IMR-90 (cell line): Measurements from ENCODE around the gene SOX3. TPM values are rescaled to one million over a fixed set of nuclear protein-coding genes. Genes with fewer than 3 reads are reported as not detected.

Experiments used
- ATAC-seq: fragments of 200-7000 bp; cut with Tn5 transposase; 2 replicates; pipeline ENCODE4 v1.9.1; 2020; ENCODE audit warnings: low read depth, mild to moderate bottlenecking, moderate library complexity
- BruUV-seq: library from RNA; stranded (reverse); fragments of 400-500 nt; replicated peaks from 2 replicates; lab custom pipeline; 2021; lab: Mats Ljungman, UMichigan
- CTCF ChIA-PET: fragments of 300-600 bp; formaldehyde crosslinking; extraction: SDS; loops from one replicate; lab custom pipeline; 2021; ENCODE audit warnings: antibody characterized with exemption; lab: Yijun Ruan, JAX
- POLR2A ChIA-PET: fragments of 300-600 bp; sonication (Branson Sonifier 250); formaldehyde crosslinking; loops from one replicate; lab custom pipeline; 2022; ENCODE audit warnings: antibody characterized with exemption; ENCODE audit not compliant: unreplicated experiment; lab: Charles Lee
- DNase-seq: peaks from one replicate; pipeline ENCODE4 v3.0.0; 2013
- H2AFZ ChIP-seq: replicated peaks from 2 replicates; pipeline ENCODE3; 2013; ENCODE audit warnings: low read length, mild to moderate bottlenecking; ENCODE audit not compliant: poor library complexity
- H2AK5ac ChIP-seq: 2 replicates; pipeline ENCODE4 v1.6.1; 2013; ENCODE audit warnings: low read depth, low read length, inconsistent platforms
- H2AK9ac ChIP-seq: replicated peaks from 2 replicates; pipeline ENCODE3; 2013; ENCODE audit warnings: mild to moderate bottlenecking, low read depth, low read length, moderate library complexity; ENCODE audit not compliant: poor library complexity
- H2BK120ac ChIP-seq: 2 replicates; pipeline ENCODE4 v1.6.1; 2013; ENCODE audit warnings: low read depth, low read length, inconsistent platforms
- H2BK15ac ChIP-seq: 3 replicates; pipeline ENCODE4 v1.6.1; 2013; ENCODE audit warnings: low read depth, low read length, inconsistent platforms
- H2BK20ac ChIP-seq: 2 replicates; pipeline ENCODE4 v1.6.1; 2013; ENCODE audit warnings: low read depth, mild to moderate bottlenecking, inconsistent platforms, low read length, moderate library complexity
- H2BK5ac ChIP-seq: 2 replicates; pipeline ENCODE4 v1.6.1; 2013; ENCODE audit warnings: mild to moderate bottlenecking, low read depth, low read length, inconsistent platforms; ENCODE audit not compliant: poor library complexity, severe bottlenecking
- H3K14ac ChIP-seq: replicated peaks from 2 replicates; pipeline ENCODE4 v1.6.1; 2013; ENCODE audit warnings: low read depth, low read length, inconsistent platforms
- H3K18ac ChIP-seq: 2 replicates; pipeline ENCODE4 v1.6.1; 2013; ENCODE audit warnings: low read depth, low read length, control low read depth
- H3K23ac ChIP-seq: 2 replicates; pipeline ENCODE4 v1.6.1; 2013; ENCODE audit warnings: low read depth, low read length, inconsistent platforms
- H3K27ac ChIP-seq: 2 replicates; pipeline ENCODE4 v1.5.1; 2013; ENCODE audit warnings: mild to moderate bottlenecking, control low read depth, low read length; ENCODE audit not compliant: insufficient read depth
- H3K27me3 ChIP-seq: 2 replicates; pipeline ENCODE4 v1.6.1; 2013; ENCODE audit warnings: low read length; ENCODE audit not compliant: control insufficient read depth, insufficient read depth
- H3K36me3 ChIP-seq: 2 replicates; pipeline ENCODE4 v1.6.1; 2013; ENCODE audit warnings: low read length, mixed read lengths; ENCODE audit not compliant: control insufficient read depth, insufficient read depth
- H3K4ac ChIP-seq: 2 replicates; pipeline ENCODE4 v1.6.1; 2013; ENCODE audit warnings: low read depth, low read length, inconsistent platforms
- H3K4me1 ChIP-seq: 2 replicates; pipeline ENCODE4 v1.6.1; 2013; ENCODE audit warnings: low read length, mixed read lengths; ENCODE audit not compliant: control insufficient read depth, insufficient read depth
- H3K4me2 ChIP-seq: 2 replicates; pipeline ENCODE4 v1.6.1; 2013; ENCODE audit warnings: low read depth, mild to moderate bottlenecking, control low read depth, low read length, moderate library complexity
- H3K4me3 ChIP-seq: 2 replicates; pipeline ENCODE4 v1.5.1; 2013; ENCODE audit warnings: low read depth, mild to moderate bottlenecking, control low read depth, low read length, moderate library complexity; ENCODE audit not compliant: insufficient read depth
- H3K56ac ChIP-seq: 2 replicates; pipeline ENCODE4 v1.6.1; 2013; ENCODE audit warnings: low read length, inconsistent platforms; ENCODE audit not compliant: insufficient read depth; ENCODE audit errors: extremely low read depth
- H3K79me1 ChIP-seq, 2 experiments: 2 replicates each; pipeline ENCODE4 v1.6.1; 2013; ENCODE audit warnings: low read length in 2 of 2, inconsistent platforms in 1 of 2, low read depth in 1 of 2
- H3K9ac ChIP-seq: 2 replicates; pipeline ENCODE4 v1.6.1; 2013; ENCODE audit warnings: low read depth, low read length, control low read depth
- H3K9me1 ChIP-seq: 2 replicates; pipeline ENCODE4 v1.6.1; 2013; ENCODE audit warnings: low read length, inconsistent platforms; ENCODE audit not compliant: insufficient read depth
- H3K9me3 ChIP-seq: 2 replicates; pipeline ENCODE4 v1.6.1; 2013; ENCODE audit warnings: low read length; ENCODE audit not compliant: control insufficient read depth, insufficient read depth
- H4K20me1 ChIP-seq: 2 replicates; pipeline ENCODE4 v1.6.1; 2013; ENCODE audit warnings: low read length, inconsistent platforms; ENCODE audit not compliant: insufficient read depth
- H4K5ac ChIP-seq: 2 replicates; pipeline ENCODE4 v1.6.1; 2013; ENCODE audit warnings: mild to moderate bottlenecking, low read depth, low read length, control low read depth
- H4K8ac ChIP-seq, 2 experiments: 2 replicates each; pipeline ENCODE4 v1.6.1; 2013; ENCODE audit warnings: low read depth in 2 of 2, low read length in 2 of 2, control low read depth in 1 of 2, inconsistent platforms in 1 of 2
- H4K91ac ChIP-seq: 2 replicates; pipeline ENCODE4 v1.6.1; 2013; ENCODE audit warnings: low read depth, low read length, inconsistent platforms; ENCODE audit not compliant: insufficient read depth
- BHLHE40 ChIP-seq: fragments of 150-350 bp; IDR thresholded peaks from 2 replicates; pipeline ENCODE4 v1.6.1; 2016; ENCODE audit warnings: mild to moderate bottlenecking, low read depth, low read length
- CEBPB ChIP-seq: IDR thresholded peaks from 2 replicates; pipeline ENCODE4 v1.6.1; 2012; ENCODE audit warnings: low read depth, low read length, improper control_type of control experiment
- CTCF ChIP-seq: conservative IDR thresholded peaks from 2 replicates; pipeline ENCODE4 v1.5.1; 2012; ENCODE audit warnings: mild to moderate bottlenecking, low read depth, low read length, improper control_type of control experiment
- FOS ChIP-seq: fragments of 150-350 bp; IDR thresholded peaks from 2 replicates; pipeline ENCODE4 v1.6.1; 2016; ENCODE audit warnings: low read depth, low read length
- MAFK ChIP-seq: IDR thresholded peaks from 2 replicates; pipeline ENCODE4 v1.6.1; 2012; ENCODE audit warnings: low read depth, low read length, improper control_type of control experiment
- MAZ ChIP-seq: IDR thresholded peaks from 2 replicates; pipeline ENCODE4 v1.6.1; 2012; ENCODE audit warnings: low read depth, mild to moderate bottlenecking, low read length, improper control_type of control experiment, moderate library complexity, borderline replicate concordance
- MXI1 ChIP-seq: IDR thresholded peaks from 2 replicates; pipeline ENCODE4 v1.6.1; 2012; ENCODE audit warnings: low read depth, mild to moderate bottlenecking, low read length, moderate library complexity, borderline replicate concordance
- NFE2L2 ChIP-seq: fragments of 150-350 bp; IDR thresholded peaks from 2 replicates; pipeline ENCODE4 v1.6.1; 2016; ENCODE audit warnings: low read depth, mild to moderate bottlenecking, low read length
- POLR2A ChIP-seq: IDR thresholded peaks from 2 replicates; pipeline ENCODE4 v1.6.1; 2012; ENCODE audit warnings: mild to moderate bottlenecking, low read depth, low read length
- RAD21 ChIP-seq: IDR thresholded peaks from 2 replicates; pipeline ENCODE4 v1.6.1; 2012; ENCODE audit warnings: low read length, improper control_type of control experiment
- RCOR1 ChIP-seq: IDR thresholded peaks from 2 replicates; pipeline ENCODE4 v1.6.1; 2012; ENCODE audit warnings: mild to moderate bottlenecking, low read length, improper control_type of control experiment; ENCODE audit not compliant: insufficient replicate concordance
- RFX5 ChIP-seq: IDR thresholded peaks from 2 replicates; pipeline ENCODE4 v1.8.0; 2012; ENCODE audit warnings: low read depth, mild to moderate bottlenecking, low read length, moderate library complexity
- SMC3 ChIP-seq: fragments of 150-350 bp; IDR thresholded peaks from 2 replicates; pipeline ENCODE4 v1.6.1; 2016; ENCODE audit warnings: low read depth, mild to moderate bottlenecking, antibody characterized with exemption, low read length, moderate library complexity
- USF2 ChIP-seq: fragments of 150-350 bp; IDR thresholded peaks from 2 replicates; pipeline ENCODE4 v1.6.1; 2017; ENCODE audit warnings: mild to moderate bottlenecking, antibody characterized with exemption, low read length, low read depth
- dilution Hi-C: fragments of 300-500 bp; cut with HindIII; formaldehyde crosslinking; loops from one replicate; pipeline ENCODE4 v1.14.3; 2018; ENCODE audit warnings: low sequenced_read_pairs; ENCODE audit not compliant: unreplicated experiment
- in situ Hi-C: fragments of 300-500 bp; cut with MboI; formaldehyde crosslinking; loops from 3 replicates; pipeline ENCODE4 v1.14.3; 2019; ENCODE audit warnings: low sequenced_read_pairs, inconsistent platforms, mixed read lengths
- intact Hi-C: fragments of 100-400 bp; cut with micrococcal nuclease; formaldehyde crosslinking; loops from 2 replicates; pipeline ENCODE4 v1.10.0; 2022
- polyA plus RNA-seq, 3 experiments: library from polyadenylated mRNA; depleted of rRNA; stranded (reverse); fragments of >200 nt; gene quantifications; 2 replicates each; pipeline ENCODE4 v1.2.3, GENCODE V29; 2012; ENCODE audit warnings: low replicate concordance in 1 of 3
- total RNA-seq: library from RNA; depleted of rRNA; stranded (reverse); fragments of >200 nt; gene quantifications from 2 replicates; pipeline ENCODE4 v1.2.3, GENCODE V29; 2012
- TF ChIP-seq, protein P1 (sequence below): fragments of 150-350 bp; IDR thresholded peaks from 2 replicates; pipeline ENCODE4 v1.6.1; 2016; ENCODE audit warnings: low read depth, mild to moderate bottlenecking, low read length, moderate library complexity, borderline replicate concordance

Gene SOX3
- total and polyA plus RNA-seq, 2 of the 4 experiments (the other 2 are of a cell fraction), result 0.03 TPM; not detected in 1

DNA sequence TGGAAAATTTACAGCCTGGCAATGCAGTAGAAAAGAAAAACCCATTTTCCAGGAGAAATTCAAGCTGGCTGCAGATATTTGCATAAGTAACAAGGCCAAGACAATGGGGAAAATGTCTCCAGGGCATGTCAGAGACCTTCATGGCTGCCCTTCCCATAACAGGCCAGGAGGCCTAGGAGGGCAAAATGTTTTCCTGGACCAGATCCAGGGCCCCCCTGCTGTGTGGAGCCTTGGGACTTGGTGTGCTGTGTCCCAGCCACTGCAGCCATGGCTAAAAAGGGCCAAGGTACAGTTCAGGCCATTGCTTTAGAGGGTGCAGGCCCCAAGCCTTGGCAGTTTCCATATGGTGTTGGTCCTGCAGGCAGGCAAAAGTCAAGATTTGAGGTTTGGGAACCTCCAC lies 29.8 kb downstream of the SOX3 start:
- Histone ChIP-seq H4K8ac (no peak overlapping the region), H3K9me3 (no peaks in the 10 kb centered on the region), H2AFZ (no peak overlapping the region), H3K18ac (no peak overlapping the region), H3K9me1 (no peaks in the 10 kb centered on the region), H3K4me2 (no peak overlapping the region), H2BK5ac (no peak overlapping the region), H4K20me1 (no peaks in the 10 kb centered on the region), H3K4me3 (no peak overlapping the region), H2AK5ac (no peak overlapping the region), H3K23ac (no peak overlapping the region), H3K27me3 (no peaks in the 10 kb centered on the region), H4K91ac (no peak overlapping the region), H3K9ac (no peak overlapping the region), H2AK9ac (no peak overlapping the region), H3K79me1 (no peaks in the 10 kb centered on the region), H3K4ac (no peak overlapping the region), H3K36me3 (no peaks in the 10 kb centered on the region), H2BK15ac (no peak overlapping the region), H3K14ac (no peak overlapping the region), H3K4me1 (no peaks in the 10 kb centered on the region), H3K56ac (no peak overlapping the region), H2BK120ac (no peak overlapping the region), H3K27ac (no peak overlapping the region), H2BK20ac (no peak overlapping the region), H4K5ac (no peak overlapping the region)
- ATAC-seq (no peak), DNase-seq (no peak)
- TF ChIP-seq CEBPB, result no peak
- no peak for TF ChIP-seq FOS
- no peak for TF ChIP-seq SMC3
- no peak for TF ChIP-seq MAZ
- TF ChIP-seq MAFK, result no peak
- no peak for TF ChIP-seq RAD21
- no peak for TF ChIP-seq RCOR1
- no peak for TF ChIP-seq USF2
- no peak for TF ChIP-seq POLR2A
- TF ChIP-seq RFX5, result no peak
- TF ChIP-seq NFE2L2, result no peak
- TF ChIP-seq CTCF, result no peak
- no peak for TF ChIP-seq BHLHE40
- no peak for TF ChIP-seq MXI1
- TF ChIP-seq, protein P1, sequence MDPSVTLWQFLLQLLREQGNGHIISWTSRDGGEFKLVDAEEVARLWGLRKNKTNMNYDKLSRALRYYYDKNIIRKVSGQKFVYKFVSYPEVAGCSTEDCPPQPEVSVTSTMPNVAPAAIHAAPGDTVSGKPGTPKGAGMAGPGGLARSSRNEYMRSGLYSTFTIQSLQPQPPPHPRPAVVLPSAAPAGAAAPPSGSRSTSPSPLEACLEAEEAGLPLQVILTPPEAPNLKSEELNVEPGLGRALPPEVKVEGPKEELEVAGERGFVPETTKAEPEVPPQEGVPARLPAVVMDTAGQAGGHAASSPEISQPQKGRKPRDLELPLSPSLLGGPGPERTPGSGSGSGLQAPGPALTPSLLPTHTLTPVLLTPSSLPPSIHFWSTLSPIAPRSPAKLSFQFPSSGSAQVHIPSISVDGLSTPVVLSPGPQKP, result no peak
- dilution Hi-C loops, result no loop called here
- ChIA-PET CTCF (no interaction called here), POLR2A (no interaction called here)
- no TSS peak for BruUV-seq
- in situ Hi-C loops, result no loop called here
- intact Hi-C loops, result no loop called here
